GM12878 (cell line): ENCODE results near the gene STARD4.

Experiments
- CTCF ChIP-seq, 3 experiments: IDR thresholded peaks in 2 of 3; conservative IDR thresholded peaks in 1 of 3; 2 replicates each; pipeline ENCODE4 v1.5.1; 2011; ENCODE audit warnings: low read depth in 3 of 3, low read length in 3 of 3, mild to moderate bottlenecking in 3 of 3, control low read depth in 2 of 3, moderate library complexity in 2 of 3, inconsistent platforms in 1 of 3, mixed read lengths in 1 of 3; ENCODE audit not compliant: control insufficient read depth in 2 of 3, insufficient read depth in 1 of 3; ENCODE audit errors: extremely low read depth in 1 of 3
- EGR1 ChIP-seq, 2 experiments: IDR thresholded peaks; 1 replicate in 1 of 2; 2 replicates in 1 of 2; pipeline ENCODE4 v1.6.1; 2011 to 2012; ENCODE audit warnings: low read depth in 2 of 2, low read length in 2 of 2, borderline replicate concordance in 1 of 2, mild to moderate bottlenecking in 1 of 2, moderate library complexity in 1 of 2
- JUND ChIP-seq: IDR thresholded peaks from 2 replicates; pipeline ENCODE4 v1.6.1; 2012; ENCODE audit warnings: low read depth, mild to moderate bottlenecking, low read length, improper control_type of control experiment, moderate library complexity
- POLR2A ChIP-seq: IDR thresholded peaks from 2 replicates; pipeline ENCODE4 v1.6.1; 2011; ENCODE audit warnings: low read depth, mild to moderate bottlenecking, low read length
- RFX5 ChIP-seq: IDR thresholded peaks from 2 replicates; pipeline ENCODE4 v1.6.1; 2011; ENCODE audit warnings: low read depth, low read length, improper control_type of control experiment
- SREBF1 ChIP-seq: IDR thresholded peaks from 2 replicates; pipeline ENCODE4 v1.6.1; 2012; ENCODE audit warnings: mild to moderate bottlenecking, low read length
- TAF1 ChIP-seq: IDR thresholded peaks from 2 replicates; pipeline ENCODE4 v1.6.1; 2011; ENCODE audit warnings: mild to moderate bottlenecking, low read depth, low read length, borderline replicate concordance

- TF ChIP-seq RFX5 (no peak), POLR2A (no peak), TAF1 (no peak), SREBF1 (no peak), CTCF (IDR thresholded peaks at IDR 0.05 in 2 of 3, conservative IDR thresholded peaks at IDR 0.05 in 1 of 3; ENCODE audit: control insufficient read depth in 2 of 3, extremely low read depth in 1 of 3, insufficient read depth in 1 of 3, low read depth in 3 of 3, low read length in 3 of 3) (no peak), EGR1 (IDR thresholded peaks at IDR 0.05; ENCODE audit: borderline replicate concordance in 1 of 2, low read depth in 2 of 2, low read length in 2 of 2) (no peak), JUND (no peak)
Observed at GRCh38 chr5:111502956-111503355, 9.4 kb downstream of the STARD4 start.
